Measurements from ENCODE around the gene TTC28.

TTC28 gene

DNA sequence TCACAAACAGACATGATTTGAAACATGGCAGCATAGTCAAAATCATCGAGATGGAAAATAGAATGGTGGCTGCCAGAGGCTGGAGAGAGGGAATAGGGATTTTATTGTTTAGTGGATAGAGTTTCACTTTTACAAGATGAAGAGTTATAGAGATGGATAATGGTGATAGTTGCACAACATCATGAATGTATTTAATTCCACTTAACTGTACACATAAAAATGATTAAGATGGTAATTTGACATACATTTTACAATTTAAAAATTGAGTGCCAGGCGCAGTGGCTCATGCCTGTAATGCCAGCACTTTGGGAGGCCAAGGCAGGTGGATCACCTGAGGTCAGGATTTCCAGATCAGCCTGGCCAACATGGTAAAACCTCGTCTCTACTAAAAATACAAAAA lies 21.2 kb downstream of the TTC28 start (continued):
- TF ChIP-seq ZFHX2 (tag by site-specific recombination; conservative IDR thresholded peaks at IDR 0.05): no peak
- no peak for TF ChIP-seq ZNF311 (tag by site-specific recombination; IDR thresholded peaks at IDR 0.05; ENCODE audit: borderline replicate concordance)
- TF ChIP-seq SP3 (tag by site-specific recombination; IDR thresholded peaks at IDR 0.05): no peak
- no peak for TF ChIP-seq ZNF274 (IDR thresholded peaks at IDR 0.05; ENCODE audit: low read length)
- no peak for TF ChIP-seq ZNF274 (tag by site-specific recombination; IDR thresholded peaks at IDR 0.05; ENCODE audit: borderline replicate concordance)
- TF ChIP-seq, protein P1, sequence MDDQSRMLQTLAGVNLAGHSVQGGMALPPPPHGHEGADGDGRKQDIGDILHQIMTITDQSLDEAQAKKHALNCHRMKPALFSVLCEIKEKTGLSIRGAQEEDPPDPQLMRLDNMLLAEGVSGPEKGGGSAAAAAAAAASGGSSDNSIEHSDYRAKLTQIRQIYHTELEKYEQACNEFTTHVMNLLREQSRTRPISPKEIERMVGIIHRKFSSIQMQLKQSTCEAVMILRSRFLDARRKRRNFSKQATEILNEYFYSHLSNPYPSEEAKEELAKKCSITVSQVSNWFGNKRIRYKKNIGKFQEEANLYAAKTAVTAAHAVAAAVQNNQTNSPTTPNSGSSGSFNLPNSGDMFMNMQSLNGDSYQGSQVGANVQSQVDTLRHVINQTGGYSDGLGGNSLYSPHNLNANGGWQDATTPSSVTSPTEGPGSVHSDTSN (CRISPR knock-in tag; IDR thresholded peaks at IDR 0.05): no peak
- 0 out of 2 replicates have a peak, but pooled peaks have one; percentile 15 for TF ChIP-seq ZXDB (tag by site-specific recombination; IDR thresholded peaks at IDR 0.05)
- no peak for TF ChIP-seq ZNF23 (tag by site-specific recombination; IDR thresholded peaks at IDR 0.05; ENCODE audit: borderline replicate concordance)
- TF ChIP-seq ZNF184 (tag by site-specific recombination; IDR thresholded peaks at IDR 0.05): no peak
- no peak for TF ChIP-seq ZBTB21 (tag by site-specific recombination; IDR thresholded peaks at IDR 0.05)
- TF ChIP-seq ZBTB26 (tag by site-specific recombination; optimal IDR thresholded peaks at IDR 0.05): no peak
- TF ChIP-seq, protein P2, sequence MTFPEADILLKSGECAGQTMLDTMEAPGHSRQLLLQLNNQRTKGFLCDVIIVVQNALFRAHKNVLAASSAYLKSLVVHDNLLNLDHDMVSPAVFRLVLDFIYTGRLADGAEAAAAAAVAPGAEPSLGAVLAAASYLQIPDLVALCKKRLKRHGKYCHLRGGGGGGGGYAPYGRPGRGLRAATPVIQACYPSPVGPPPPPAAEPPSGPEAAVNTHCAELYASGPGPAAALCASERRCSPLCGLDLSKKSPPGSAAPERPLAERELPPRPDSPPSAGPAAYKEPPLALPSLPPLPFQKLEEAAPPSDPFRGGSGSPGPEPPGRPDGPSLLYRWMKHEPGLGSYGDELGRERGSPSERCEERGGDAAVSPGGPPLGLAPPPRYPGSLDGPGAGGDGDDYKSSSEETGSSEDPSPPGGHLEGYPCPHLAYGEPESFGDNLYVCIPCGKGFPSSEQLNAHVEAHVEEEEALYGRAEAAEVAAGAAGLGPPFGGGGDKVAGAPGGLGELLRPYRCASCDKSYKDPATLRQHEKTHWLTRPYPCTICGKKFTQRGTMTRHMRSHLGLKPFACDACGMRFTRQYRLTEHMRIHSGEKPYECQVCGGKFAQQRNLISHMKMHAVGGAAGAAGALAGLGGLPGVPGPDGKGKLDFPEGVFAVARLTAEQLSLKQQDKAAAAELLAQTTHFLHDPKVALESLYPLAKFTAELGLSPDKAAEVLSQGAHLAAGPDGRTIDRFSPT (tag by site-specific recombination; IDR thresholded peaks at IDR 0.05): peak; percentile 57; the same call in 1 of the 2 replicates
- TF ChIP-seq OSR2 (tag by site-specific recombination; IDR thresholded peaks at IDR 0.05): peak; percentile 43
- no peak for TF ChIP-seq TCF7L2 (IDR thresholded peaks at IDR 0.05; ENCODE audit: borderline replicate concordance, low read depth, low read length)
- no peak for TF ChIP-seq ZNF585B (tag by site-specific recombination; IDR thresholded peaks at IDR 0.05)
- no peak for TF ChIP-seq ZNF391 (tag by site-specific recombination; IDR thresholded peaks at IDR 0.05; ENCODE audit: borderline replicate concordance, low read depth)
- peak; percentile 41 for TF ChIP-seq IKZF3 (tag by site-specific recombination; IDR thresholded peaks at IDR 0.05)
- TF ChIP-seq, protein P3, sequence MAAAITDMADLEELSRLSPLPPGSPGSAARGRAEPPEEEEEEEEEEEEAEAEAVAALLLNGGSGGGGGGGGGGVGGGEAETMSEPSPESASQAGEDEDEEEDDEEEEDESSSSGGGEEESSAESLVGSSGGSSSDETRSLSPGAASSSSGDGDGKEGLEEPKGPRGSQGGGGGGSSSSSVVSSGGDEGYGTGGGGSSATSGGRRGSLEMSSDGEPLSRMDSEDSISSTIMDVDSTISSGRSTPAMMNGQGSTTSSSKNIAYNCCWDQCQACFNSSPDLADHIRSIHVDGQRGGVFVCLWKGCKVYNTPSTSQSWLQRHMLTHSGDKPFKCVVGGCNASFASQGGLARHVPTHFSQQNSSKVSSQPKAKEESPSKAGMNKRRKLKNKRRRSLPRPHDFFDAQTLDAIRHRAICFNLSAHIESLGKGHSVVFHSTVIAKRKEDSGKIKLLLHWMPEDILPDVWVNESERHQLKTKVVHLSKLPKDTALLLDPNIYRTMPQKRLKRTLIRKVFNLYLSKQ (tag by site-specific recombination; IDR thresholded peaks at IDR 0.05; ENCODE audit: borderline replicate concordance): no peak
- TF ChIP-seq TRIM28 (IDR thresholded peaks at IDR 0.05; ENCODE audit: borderline replicate concordance, low read length): no peak
- TF ChIP-seq ZNF48 (tag by site-specific recombination; IDR thresholded peaks at IDR 0.05): no peak
- TF ChIP-seq ZBTB48 (tag by site-specific recombination; IDR thresholded peaks at IDR 0.05): no peak
- no peak for TF ChIP-seq PRDM1 (tag by site-specific recombination; IDR thresholded peaks at IDR 0.05)
- TF ChIP-seq, protein P4, sequence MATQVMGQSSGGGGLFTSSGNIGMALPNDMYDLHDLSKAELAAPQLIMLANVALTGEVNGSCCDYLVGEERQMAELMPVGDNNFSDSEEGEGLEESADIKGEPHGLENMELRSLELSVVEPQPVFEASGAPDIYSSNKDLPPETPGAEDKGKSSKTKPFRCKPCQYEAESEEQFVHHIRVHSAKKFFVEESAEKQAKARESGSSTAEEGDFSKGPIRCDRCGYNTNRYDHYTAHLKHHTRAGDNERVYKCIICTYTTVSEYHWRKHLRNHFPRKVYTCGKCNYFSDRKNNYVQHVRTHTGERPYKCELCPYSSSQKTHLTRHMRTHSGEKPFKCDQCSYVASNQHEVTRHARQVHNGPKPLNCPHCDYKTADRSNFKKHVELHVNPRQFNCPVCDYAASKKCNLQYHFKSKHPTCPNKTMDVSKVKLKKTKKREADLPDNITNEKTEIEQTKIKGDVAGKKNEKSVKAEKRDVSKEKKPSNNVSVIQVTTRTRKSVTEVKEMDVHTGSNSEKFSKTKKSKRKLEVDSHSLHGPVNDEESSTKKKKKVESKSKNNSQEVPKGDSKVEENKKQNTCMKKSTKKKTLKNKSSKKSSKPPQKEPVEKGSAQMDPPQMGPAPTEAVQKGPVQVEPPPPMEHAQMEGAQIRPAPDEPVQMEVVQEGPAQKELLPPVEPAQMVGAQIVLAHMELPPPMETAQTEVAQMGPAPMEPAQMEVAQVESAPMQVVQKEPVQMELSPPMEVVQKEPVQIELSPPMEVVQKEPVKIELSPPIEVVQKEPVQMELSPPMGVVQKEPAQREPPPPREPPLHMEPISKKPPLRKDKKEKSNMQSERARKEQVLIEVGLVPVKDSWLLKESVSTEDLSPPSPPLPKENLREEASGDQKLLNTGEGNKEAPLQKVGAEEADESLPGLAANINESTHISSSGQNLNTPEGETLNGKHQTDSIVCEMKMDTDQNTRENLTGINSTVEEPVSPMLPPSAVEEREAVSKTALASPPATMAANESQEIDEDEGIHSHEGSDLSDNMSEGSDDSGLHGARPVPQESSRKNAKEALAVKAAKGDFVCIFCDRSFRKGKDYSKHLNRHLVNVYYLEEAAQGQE (tag by site-specific recombination; IDR thresholded peaks at IDR 0.05): no peak
- TF ChIP-seq ZNF664 (tag by site-specific recombination; IDR thresholded peaks at IDR 0.05): no peak
- no peak for TF ChIP-seq PRDM2 (tag by site-specific recombination; IDR thresholded peaks at IDR 0.05; ENCODE audit: borderline replicate concordance)

Measured in HEK293 (cell line).